Vein endothelial cell (primary cell): ENCODE data around the gene ZNF837. TPM values are rescaled to one million over a fixed set of nuclear protein-coding genes. Genes with fewer than 3 reads are reported as not detected.

Experiments
- small RNA-seq: library from RNA; depleted of rRNA; stranded (forward); fragments of <200 nt; gene quantifications from one replicate; pipeline ENCODE3, GENCODE V24; 2012
- total RNA-seq: library from RNA; depleted of rRNA; stranded (reverse); fragments of >200 nt; gene quantifications from 2 replicates; pipeline ENCODE4 v1.2.3, GENCODE V29; 2012

The ZNF837 gene
- 2.3 and 2.5 TPM in 2 replicates for total RNA-seq

DNA sequence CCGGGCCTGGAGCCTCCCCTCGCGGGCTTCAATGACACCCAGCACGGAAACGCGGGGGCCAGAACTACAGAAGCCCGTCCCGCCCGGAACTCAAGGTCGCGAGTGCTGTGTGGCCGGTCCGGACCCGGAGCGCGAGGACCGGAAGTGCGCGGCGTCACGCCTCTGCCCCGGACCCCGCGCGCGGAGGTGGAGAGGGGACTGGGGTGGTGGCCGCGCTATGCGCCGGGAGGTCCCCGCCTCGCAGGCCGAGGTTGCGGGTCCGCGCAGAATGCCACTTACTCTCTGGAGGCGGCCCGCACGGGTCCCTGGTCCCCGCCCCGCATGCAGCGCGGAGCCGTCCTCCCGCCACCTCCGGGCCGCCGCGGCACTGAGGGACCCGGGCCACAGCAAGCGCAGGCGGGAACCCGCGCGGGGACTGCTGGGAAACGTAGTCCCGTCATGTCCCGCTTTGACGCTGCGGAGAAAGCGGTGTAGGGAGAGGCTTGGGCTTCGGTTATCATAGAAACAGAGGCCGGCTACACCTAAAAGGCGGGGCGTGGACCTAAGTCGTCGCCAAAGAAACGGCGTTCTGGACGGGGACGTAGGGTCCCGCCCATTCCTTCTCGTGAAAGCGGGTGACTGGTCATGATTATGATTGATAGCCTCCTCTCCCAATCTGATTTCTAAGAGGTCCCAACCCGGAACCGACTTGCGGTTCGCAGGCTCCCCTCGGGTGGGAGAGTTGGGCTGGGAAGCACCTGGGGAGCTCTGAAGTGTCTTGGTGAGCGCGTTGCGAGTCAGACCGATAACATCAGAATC is at the start of gene ZNF837:
TSS of gene ZNF837 (minus strand) at position 369 of the 798 bp plus-strand sequence. CDS start 11,698 bp downstream, outside the sequence.

DNA sequence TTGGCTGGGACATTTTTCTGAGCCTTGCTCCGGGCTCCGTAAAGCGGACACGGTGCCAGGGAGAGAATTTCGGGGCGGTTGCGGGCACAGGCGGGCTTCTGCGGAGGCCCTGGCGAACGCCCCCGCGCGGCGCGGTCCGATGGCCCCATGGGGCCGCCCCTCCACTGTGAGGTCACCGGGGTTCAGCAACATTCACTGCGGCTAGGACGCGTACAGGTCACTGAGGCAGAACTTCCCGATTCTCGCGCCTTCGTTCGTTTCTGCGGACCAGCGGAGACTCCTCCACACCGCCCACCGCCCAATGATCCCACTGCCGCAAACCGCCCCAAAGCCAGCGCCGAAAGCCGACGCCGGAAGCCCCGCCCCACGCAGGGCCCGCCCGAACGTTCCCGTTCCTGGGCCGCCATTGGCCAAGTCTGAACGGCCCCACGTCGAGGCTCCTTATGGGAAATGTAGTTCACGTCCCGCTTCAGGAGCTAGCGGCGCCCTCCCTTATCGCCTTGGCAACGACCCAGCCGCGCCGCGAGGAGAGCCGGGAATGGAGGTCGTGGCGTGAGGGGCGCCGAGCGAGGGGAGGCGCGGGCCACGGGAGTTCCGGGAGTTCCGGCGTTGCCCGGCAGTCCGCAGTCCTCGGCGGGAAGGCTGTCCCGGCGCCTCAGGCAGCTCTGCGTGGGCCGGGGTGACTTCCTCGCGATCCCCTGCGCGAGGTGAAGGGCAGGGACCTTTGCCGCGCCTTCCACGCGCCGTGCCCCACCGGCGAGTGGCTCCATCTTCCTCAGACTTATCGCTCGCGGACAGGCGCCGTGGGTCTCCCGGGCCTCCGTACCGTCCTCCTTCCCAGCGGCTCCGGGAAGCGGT is 27.6 kb upstream of the ZNF837 start, which contains the start of gene ZNF584:
TSS of gene ZNF584 (plus strand) at position 498 of the 858 bp plus-strand sequence. CDS start 499 bp downstream, outside the sequence.

DNA sequence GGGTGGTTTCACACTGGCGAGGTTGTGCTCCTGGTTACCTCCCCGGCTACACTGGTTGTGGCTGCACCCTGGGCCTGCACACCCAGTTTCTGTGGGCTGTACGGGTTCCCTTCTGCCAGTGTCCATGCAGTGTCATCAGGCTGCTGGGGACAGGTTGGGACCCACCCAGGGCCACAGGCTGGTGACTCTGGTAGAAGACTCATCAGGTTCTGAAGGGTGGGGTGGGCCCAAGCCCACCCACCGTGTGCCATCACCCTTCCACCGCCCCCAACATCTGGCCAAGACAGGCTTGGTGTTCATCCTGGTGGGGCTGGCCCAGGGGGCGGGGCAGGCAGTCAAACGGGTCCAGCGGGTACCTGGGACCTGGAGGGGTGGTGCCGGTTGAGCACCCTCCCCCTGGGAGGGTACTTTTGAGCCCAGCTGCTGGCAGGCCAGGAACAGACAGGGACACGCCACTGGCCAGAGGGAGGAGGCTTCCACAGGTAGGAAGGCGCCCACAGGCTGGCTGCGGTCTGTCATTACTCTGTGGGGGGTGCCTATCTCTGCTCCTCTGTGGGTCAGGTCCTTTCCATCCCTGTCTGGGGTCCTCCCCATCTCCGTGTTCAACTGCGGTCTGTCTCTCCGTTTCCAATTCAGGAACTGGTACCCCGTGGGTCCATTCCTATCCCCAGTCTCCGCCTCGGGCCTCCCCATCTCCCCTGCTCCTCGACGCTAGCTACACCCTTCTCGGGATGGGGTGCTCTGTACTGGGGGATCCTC is 14.6 kb upstream of the ZNF837 start, which contains the start of gene RNF225:
TSS of gene RNF225 (plus strand) at position 437 of the 759 bp plus-strand sequence. CDS start 434 bp downstream, outside the sequence.

DNA sequence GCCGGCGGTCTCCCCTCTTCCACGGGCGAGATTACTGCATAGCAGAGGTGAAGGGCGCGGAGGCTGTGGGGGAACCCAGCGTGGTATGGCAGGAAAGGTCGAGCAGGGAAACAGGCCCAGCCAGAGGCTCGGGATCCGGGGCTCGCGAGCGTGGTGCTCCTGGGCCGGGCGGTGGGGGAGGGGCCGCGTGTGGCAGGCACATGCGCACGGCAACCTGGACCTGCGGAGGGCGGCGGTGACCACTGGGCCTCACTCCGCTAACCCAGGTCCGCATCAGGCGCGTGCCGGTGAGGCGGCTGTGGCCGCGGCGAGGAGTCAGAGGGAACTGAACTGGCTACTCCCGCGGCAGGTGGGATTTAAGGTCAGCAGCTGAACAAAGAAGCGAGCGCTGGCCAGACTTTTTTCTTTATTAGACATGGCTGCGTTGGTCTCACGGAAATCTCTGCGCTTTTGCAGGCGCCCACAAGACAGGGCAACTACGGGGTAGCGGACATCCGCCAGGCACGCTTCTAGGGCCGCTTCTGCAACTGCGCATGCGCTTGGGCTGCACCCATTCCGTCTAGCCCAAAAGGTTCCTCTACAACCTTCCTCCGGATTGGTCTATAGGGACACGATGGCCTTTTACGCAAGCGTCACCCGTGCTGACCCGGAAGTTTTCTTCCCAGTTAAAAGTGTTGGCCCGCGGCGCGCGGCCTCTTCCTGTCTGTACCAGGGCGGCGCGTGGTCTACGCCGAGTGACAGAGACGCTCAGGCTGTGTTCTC is 5.9 kb upstream of the ZNF837 start, which contains the start of gene RPS5:
TSS of gene RPS5 (plus strand) at position 694 of the 762 bp plus-strand sequence. CDS start 869 bp downstream, outside the sequence.

DNA sequence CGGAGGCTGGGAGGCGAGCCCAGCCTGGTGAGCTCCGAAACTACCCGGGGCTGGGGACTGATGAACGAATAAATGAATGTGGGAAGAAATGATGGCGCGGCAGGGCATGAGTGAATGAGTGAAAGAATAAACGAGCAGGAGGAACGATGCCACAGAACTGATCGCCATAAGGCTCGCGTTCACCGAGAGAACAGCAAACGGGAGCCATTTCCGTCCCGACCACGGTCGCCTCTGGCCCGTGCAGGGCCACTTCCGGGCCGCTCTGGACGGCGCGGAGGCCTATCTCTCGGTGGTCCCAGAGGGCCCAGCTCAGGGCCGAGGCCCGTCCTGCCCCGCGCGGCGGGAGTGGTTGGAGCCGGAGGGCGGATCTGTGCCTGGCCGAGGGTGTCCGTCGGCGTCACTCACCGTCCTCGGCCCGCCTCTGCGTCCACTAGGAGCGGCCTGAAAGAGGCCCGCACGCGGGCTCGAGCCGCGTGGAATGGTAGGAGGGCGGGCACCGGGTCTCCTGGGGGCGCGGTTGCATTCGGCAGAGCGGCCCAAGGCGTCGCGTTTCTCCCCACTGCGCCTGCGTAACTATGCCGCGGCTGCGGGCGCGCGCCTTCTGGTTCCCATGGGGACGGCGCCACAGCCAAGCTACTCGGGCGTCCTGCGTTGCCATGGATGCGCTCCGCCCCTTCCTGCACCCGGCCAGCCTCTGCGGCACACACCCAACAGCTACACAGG is 18.4 kb downstream of the ZNF837 start, which contains the start of gene ZNF497:
TSS of gene ZNF497 (minus strand) at position 480 of the 723 bp plus-strand sequence. CDS start 5,116 bp downstream, outside the sequence.

DNA sequence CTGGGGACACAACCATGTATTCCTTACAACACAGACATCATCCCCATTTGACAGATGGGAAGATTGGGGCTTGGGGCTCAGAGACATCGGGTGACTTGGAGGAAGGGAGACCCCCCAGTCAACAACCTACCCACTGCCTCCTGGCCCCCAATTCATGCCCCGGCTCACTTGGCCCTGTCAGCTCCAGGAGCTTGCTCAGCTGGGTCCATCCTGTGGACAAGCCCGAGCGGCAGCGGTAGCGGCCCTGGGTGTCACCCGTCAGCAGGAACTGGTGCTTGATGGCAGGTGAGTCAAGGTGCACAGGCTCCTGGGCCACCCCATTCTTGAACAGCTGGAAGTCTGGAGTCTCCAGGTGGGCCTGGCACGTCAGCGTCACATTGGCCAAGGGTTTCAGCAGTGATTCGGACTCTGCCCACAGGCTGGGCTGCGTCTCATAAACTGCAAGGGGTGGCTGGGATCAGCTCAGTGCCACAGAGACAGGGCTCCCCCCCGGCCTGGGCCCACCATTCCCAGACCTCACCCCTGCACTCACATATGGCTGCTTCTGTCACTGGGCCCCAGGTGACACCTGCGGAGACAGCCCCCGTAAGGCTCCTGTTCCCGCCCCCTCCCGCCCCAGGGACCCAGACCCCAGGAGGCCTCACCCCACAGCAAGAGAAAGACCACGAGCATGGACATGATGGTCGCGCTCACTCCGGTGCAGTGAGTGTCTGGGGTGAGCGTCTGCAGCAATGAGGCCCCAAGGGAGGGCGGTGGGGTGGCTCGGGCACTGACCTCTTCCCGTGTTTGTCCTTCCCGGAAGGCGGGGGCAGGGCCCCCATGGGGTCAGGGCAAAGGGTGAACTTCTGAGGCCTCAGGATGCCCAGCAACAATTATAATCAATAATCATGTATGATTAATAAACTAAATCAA is 27.8 kb downstream of the ZNF837 start, which contains the start of gene A1BG:
TSS of gene A1BG (minus strand) at position 733 of the 912 bp plus-strand sequence. CDS start at position 678, 55 bp downstream.

DNA sequence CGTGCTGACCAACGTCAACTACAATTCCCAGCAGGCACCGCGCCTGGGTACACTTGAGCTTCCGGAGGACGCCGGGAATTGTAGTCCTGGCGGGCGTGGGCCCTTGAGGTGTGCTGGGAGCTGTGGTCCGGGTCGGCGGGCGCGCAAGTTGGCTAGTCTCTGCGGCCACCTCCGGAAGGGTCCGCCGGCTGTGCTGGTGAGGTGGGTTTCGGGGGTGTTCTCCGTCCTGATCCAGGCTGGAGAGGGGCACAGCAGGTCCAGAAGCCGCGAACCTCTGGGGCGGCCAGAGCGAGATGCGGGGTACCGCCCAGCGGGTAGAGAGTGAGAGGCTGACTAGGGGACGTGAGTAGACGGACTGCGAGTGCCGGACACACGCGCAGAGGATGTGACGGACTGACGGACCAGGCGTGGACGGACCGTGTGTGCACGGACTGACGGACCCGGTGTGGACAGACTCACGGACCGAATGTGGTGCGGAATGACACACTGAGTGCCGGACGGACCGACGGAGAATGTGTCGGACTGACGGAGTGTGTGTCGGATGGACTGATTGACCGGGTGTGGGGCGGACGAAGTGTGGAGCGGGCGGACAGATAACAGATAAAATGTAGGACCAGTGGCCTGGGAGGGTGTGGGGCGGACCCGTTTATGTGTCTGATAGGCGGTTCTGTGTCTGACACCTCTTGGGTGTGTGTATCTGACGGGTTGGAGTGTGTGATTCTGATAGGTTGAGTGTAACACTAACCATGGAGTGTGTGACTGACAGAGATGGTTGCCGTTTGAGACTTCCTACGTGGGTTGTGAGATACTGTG is 53.7 kb downstream of the ZNF837 start, which contains the start of gene ZSCAN22:
TSS of gene ZSCAN22 (plus strand) at position 81 of the 813 bp plus-strand sequence. CDS start 7,809 bp downstream, outside the sequence.

Small RNAs within 50 kb of the gene (small RNA-seq; reads per million reads assigned to genes)
- gene MIR4754 (not detected), gene MIR6806 (not detected), gene RNA5SP473 (not detected)

Other genes with a start within 250 kb of the ZNF837 start
- gene ZNF329, start 230.2 kb downstream of the ZNF837 start, total RNA-seq: 10.1 and 10.5 TPM in 2 replicates
- 20.3 and 23.2 TPM in 2 replicates for gene ZNF274, start 198.0 kb downstream of the ZNF837 start, total RNA-seq
- 50.3 and 53.6 TPM in 2 replicates for gene ZNF544, start 152.1 kb downstream of the ZNF837 start, total RNA-seq
- gene ZNF8, start 102.1 kb downstream of the ZNF837 start, total RNA-seq: 8.2 and 8.5 TPM in 2 replicates
- gene ERVK3-1, start 75.7 kb downstream of the ZNF837 start, total RNA-seq: 21.6 and 25.9 TPM in 2 replicates
- gene ZSCAN22, start 54.0 kb downstream of the ZNF837 start, total RNA-seq: 3.9 and 4.6 TPM in 2 replicates
- gene A1BG, start 27.5 kb downstream of the ZNF837 start, total RNA-seq: 0.33 and 4.0 TPM in 2 replicates
- gene ZNF497, start 18.3 kb downstream of the ZNF837 start, total RNA-seq: 0.76 and 0.98 TPM in 2 replicates
- gene RPS5, start 6.2 kb upstream of the ZNF837 start, total RNA-seq: 1,488 and 1,703 TPM in 2 replicates
- 0.33 and 0.67 TPM in 2 replicates for gene RNF225, start 14.6 kb upstream of the ZNF837 start, total RNA-seq
- gene ZNF584, start 27.6 kb upstream of the ZNF837 start, total RNA-seq: 10.2 and 11.1 TPM in 2 replicates
- gene ZNF132, start 59.1 kb upstream of the ZNF837 start, total RNA-seq: 7.3 and 7.5 TPM in 2 replicates
- 8.5 and 12.2 TPM in 2 replicates for gene ZNF324B, start 70.6 kb upstream of the ZNF837 start, total RNA-seq
- 17.6 and 20.6 TPM in 2 replicates for gene ZNF324, start 86.0 kb upstream of the ZNF837 start, total RNA-seq
- gene ZNF446, start 95.3 kb upstream of the ZNF837 start, total RNA-seq: 8.6 and 10.1 TPM in 2 replicates
- 5.2 and 6.5 TPM in 2 replicates for gene SLC27A5, start 131.0 kb upstream of the ZNF837 start, total RNA-seq
- gene ZBTB45, start 138.8 kb upstream of the ZNF837 start, total RNA-seq: 9.6 and 12.4 TPM in 2 replicates
- 350 and 379 TPM in 2 replicates for gene TRIM28, start 163.0 kb upstream of the ZNF837 start, total RNA-seq
- 74.3 and 84.6 TPM in 2 replicates for gene CHMP2A, start 174.1 kb upstream of the ZNF837 start, total RNA-seq
- 93.2 and 104 TPM in 2 replicates for gene UBE2M, start 177.6 kb upstream of the ZNF837 start, total RNA-seq
- 17.4 and 19.6 TPM in 2 replicates for gene MZF1, start 192.3 kb upstream of the ZNF837 start, total RNA-seq